Activated CD8-positive, alpha-beta T cell treated with anti-CD3 and anti-CD28 coated beads for 36 hours (primary cell): ENCODE measurements around the gene CCDC63. TPM values are rescaled to one million over a fixed set of nuclear protein-coding genes. Genes with fewer than 3 reads are reported as not detected.

Experiments
- ATAC-seq: fragments of 200-7000 bp; cut with Tn5 transposase; one replicate; pipeline ENCODE4 v1.10.0; 2021; ENCODE audit warnings: mild to moderate bottlenecking, moderate library complexity
- CTCF ChIA-PET: fragments of 350-600 bp; sonication (Branson Sonifier 250); formaldehyde crosslinking; loops from one replicate; lab custom pipeline; 2021; ENCODE audit warnings: antibody characterized with exemption; lab: Charles Lee
- POLR2A ChIA-PET: fragments of 350-600 bp; sonication (Branson Sonifier 250); formaldehyde crosslinking; loops from one replicate; lab custom pipeline; 2021; ENCODE audit warnings: antibody characterized with exemption; lab: Charles Lee
- DNase-seq: peaks from one replicate; pipeline ENCODE4 v3.0.0-alpha.2; 2020
- H3K27ac Mint-ChIP-seq: one replicate; pipeline ENCODE4 v1.8.0; 2021; ENCODE audit warnings: mild to moderate bottlenecking, mixed read lengths
- H3K27me3 Mint-ChIP-seq: one replicate; pipeline ENCODE4 v1.8.0; 2021; ENCODE audit warnings: mixed read lengths
- H3K36me3 Mint-ChIP-seq: one replicate; pipeline ENCODE4 v1.8.0; 2021; ENCODE audit warnings: low read depth, mixed read lengths
- H3K4me1 Mint-ChIP-seq: one replicate; pipeline ENCODE4 v1.8.0; 2021; ENCODE audit warnings: low read depth, mixed read lengths
- H3K4me3 Mint-ChIP-seq: one replicate; pipeline ENCODE4 v1.8.0; 2021; ENCODE audit warnings: mild to moderate bottlenecking, moderate library complexity, mixed read lengths
- H3K9me3 Mint-ChIP-seq: one replicate; pipeline ENCODE4 v1.8.0; 2021; ENCODE audit warnings: mixed read lengths
- intact Hi-C: fragments of 100-400 bp; cut with micrococcal nuclease; formaldehyde crosslinking; loops from one replicate; pipeline ENCODE4 v1.10.0; 2022
- total RNA-seq, 2 experiments: library from RNA; stranded (reverse); gene quantifications; one replicate each; pipeline ENCODE4 v1.2.3, GENCODE V29; 2021
- TF ChIP-seq, protein P1 (sequence below): fragments of 200-600 bp; IDR thresholded peaks from one replicate; pipeline ENCODE4 v1.8.0; 2022; ENCODE audit warnings: antibody characterized with exemption, mild to moderate bottlenecking

The CCDC63 gene
- total RNA-seq, 2 experiments from 2014 or later: not detected

DNA sequence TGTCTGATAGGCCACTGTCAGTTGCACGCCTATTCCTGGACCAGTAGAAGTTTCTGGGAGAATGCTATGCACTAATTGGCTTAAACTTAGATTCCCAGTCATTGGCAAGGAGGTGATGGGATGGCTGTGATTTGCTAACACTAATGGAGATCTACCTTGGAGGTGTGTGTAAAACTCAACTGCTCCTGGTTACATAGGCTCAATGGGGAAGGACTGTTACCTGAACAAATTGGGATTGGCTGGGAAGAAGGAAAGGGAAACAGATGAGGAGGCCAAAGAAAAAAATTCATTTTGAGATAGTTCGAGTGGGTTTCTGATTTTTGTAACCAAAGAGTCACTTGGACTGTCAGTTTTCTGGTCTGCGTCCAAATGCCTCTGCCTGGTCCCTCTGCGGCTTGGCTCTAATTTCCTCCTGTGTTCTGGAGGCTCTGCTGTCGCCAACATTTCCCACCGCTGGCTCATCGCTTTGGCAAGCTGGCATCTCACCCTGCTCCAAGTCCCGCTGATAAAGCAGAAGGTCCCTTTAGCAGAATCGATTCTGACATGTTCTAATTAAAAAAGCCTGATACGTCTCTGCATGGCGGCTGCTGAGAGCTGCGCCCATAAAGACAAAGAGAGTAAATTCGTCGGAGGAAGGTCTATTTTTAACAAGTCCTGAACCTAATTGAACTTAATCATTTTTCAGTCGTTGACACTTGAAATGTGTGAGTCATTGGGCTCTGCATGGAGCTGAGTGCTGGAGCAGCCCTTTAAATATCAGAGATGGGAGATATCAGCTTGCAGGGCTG lies 2.0 kb upstream of the CCDC63 start:
- TF ChIP-seq, protein P1, sequence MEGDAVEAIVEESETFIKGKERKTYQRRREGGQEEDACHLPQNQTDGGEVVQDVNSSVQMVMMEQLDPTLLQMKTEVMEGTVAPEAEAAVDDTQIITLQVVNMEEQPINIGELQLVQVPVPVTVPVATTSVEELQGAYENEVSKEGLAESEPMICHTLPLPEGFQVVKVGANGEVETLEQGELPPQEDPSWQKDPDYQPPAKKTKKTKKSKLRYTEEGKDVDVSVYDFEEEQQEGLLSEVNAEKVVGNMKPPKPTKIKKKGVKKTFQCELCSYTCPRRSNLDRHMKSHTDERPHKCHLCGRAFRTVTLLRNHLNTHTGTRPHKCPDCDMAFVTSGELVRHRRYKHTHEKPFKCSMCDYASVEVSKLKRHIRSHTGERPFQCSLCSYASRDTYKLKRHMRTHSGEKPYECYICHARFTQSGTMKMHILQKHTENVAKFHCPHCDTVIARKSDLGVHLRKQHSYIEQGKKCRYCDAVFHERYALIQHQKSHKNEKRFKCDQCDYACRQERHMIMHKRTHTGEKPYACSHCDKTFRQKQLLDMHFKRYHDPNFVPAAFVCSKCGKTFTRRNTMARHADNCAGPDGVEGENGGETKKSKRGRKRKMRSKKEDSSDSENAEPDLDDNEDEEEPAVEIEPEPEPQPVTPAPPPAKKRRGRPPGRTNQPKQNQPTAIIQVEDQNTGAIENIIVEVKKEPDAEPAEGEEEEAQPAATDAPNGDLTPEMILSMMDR: no peak
- H3K27me3 Mint-ChIP-seq: peaks cover 39% of the 10 kb centered on the region
- CTCF ChIA-PET: no interaction called here

DNA sequence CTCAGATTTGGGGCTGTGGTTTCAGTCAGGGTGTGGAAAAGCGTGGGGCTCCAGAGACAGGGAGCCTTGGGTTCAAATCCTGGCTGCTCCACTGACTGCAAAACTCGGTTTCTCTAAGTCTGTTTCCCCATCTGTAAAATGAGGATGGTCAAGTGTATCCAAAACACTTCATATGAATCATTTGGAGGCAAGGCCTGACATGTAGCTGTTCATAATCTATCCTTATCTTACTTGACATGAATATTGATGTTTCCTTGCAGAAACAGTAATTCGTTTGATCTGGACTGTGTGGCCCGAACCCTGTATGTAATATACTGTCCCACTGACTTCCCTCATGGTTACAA lies 1.5 kb upstream of the CCDC63 start:
- H3K27me3 Mint-ChIP-seq: peaks cover 43% of the 10 kb centered on the region

More for the DNA sequence above, 2.0 kb upstream of the CCDC63 start:
- H3K27ac Mint-ChIP-seq: no peak overlapping the region
- H3K4me1 Mint-ChIP-seq: peaks cover 7% of the 10 kb centered on the region
- no peaks in the 10 kb centered on the region for H3K9me3 Mint-ChIP-seq
- DNase-seq (no peak), ATAC-seq (no peak)
- H3K4me3 Mint-ChIP-seq: no peak overlapping the region
- intact Hi-C loops: no loop called here
- POLR2A ChIA-PET: interaction anchor here (0.5 kb wide), 1 partner anchor 574 kb away, joined by 4 read pairs; no protein-coding TSS in a partner anchor
- H3K36me3 Mint-ChIP-seq: no peaks in the 10 kb centered on the region

DNA sequence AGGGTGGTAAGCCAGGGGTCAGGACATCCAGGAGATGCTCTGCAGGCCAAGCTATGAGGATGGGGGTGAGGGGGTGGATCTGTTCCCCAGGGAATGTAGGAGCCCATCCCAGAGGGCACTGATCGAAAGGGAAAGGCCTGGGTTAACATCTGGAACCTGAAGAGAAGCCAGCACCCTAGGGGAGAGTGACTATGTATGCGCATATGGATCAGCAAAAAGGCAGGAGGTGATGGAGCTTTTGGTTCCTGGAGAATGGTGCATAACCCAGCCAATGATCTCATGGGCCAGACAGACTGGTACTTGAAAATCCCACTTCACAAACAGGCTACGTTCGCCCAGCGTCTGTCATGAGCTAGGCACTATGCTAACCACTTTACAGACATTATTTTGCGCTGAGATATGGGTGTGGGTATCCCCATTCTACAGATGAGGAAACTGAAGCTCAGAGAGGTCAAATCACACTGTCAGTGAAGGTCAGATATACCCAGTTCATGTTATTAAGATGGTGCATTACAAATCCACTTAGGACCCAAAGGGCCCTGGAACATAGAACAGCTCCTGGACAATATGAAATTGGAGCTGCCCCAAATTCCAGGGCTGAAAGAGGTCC lies 1.6 kb downstream of the CCDC63 start:
- ATAC-seq (no peak), DNase-seq (no peak)
- no peaks in the 10 kb centered on the region for H3K36me3 Mint-ChIP-seq
- intact Hi-C loops: no loop called here
- ChIA-PET POLR2A (interaction anchor here (0.6 kb wide), 1 partner anchor 1583 kb away, joined by 3 read pairs; no protein-coding TSS in a partner anchor), CTCF (interaction anchor here (1.1 to 1.9 kb wide), 3 partner anchors 25 to 39 kb away, joined by 3 to 7 read pairs (median 5); no protein-coding TSS in a partner anchor)
- H3K27me3 Mint-ChIP-seq: peaks cover 52% of the 10 kb centered on the region
- no peaks in the 10 kb centered on the region for H3K9me3 Mint-ChIP-seq
- TF ChIP-seq, protein P1: no peak
- peaks cover 11% of the 10 kb centered on the region for H3K4me1 Mint-ChIP-seq
- H3K4me3 Mint-ChIP-seq: no peak overlapping the region
- H3K27ac Mint-ChIP-seq: no peak overlapping the region

More for the DNA sequence above, 1.5 kb upstream of the CCDC63 start:
- intact Hi-C loops: no loop called here
- Mint-ChIP-seq H3K9me3 (no peaks in the 10 kb centered on the region), H3K36me3 (no peaks in the 10 kb centered on the region), H3K4me1 (peaks cover 11% of the 10 kb centered on the region), H3K27ac (no peak overlapping the region), H3K4me3 (no peak overlapping the region)
- no peak for ATAC-seq
- ChIA-PET POLR2A (no interaction called here), CTCF (interaction anchor here (1.4 to 1.6 kb wide), 2 partner anchors 19 to 43 kb away, joined by 3 to 9 read pairs; no protein-coding TSS in a partner anchor)
- TF ChIP-seq, protein P1: no peak
- no peak for DNase-seq

DNA sequence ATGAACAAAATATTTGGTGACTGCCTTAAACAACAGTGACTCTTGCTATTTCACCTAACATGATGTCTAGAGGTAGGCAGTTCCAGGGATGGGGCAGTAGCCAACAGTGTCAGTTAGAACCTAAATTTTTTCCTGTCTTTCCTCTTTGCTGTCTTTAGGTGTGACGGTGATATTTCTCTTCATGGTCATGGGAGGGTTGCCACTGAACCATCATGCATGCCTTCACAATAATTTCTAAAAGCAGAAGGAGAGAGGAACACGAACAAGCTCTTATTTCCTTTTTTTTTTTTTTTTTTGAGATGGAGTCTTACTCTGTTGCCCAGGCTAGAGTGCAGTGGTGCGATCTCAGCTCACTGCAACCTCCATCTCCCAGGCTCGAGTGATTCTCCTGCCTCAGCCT lies 2.4 kb downstream of the CCDC63 start:
- H3K4me1 Mint-ChIP-seq: peaks cover 11% of the 10 kb centered on the region
- TF ChIP-seq, protein P1: no peak
- DNase-seq (no peak), ATAC-seq (no peak)
- intact Hi-C loops: no loop called here
- no peak overlapping the region for H3K27ac Mint-ChIP-seq
- POLR2A ChIA-PET: no interaction called here
- CTCF ChIA-PET: no interaction called here
- H3K9me3 Mint-ChIP-seq: no peaks in the 10 kb centered on the region
- H3K27me3 Mint-ChIP-seq: peaks cover 48% of the 10 kb centered on the region
- H3K4me3 Mint-ChIP-seq: no peak overlapping the region
- no peaks in the 10 kb centered on the region for H3K36me3 Mint-ChIP-seq
